ENCODE data around the gene COL27A1.
"Not testable (repeated sequence)": the region's sequence is repeated elsewhere in the genome, so short reads cannot be mapped to it uniquely, and the experiment has no call there.

The COL27A1 gene

DNA sequence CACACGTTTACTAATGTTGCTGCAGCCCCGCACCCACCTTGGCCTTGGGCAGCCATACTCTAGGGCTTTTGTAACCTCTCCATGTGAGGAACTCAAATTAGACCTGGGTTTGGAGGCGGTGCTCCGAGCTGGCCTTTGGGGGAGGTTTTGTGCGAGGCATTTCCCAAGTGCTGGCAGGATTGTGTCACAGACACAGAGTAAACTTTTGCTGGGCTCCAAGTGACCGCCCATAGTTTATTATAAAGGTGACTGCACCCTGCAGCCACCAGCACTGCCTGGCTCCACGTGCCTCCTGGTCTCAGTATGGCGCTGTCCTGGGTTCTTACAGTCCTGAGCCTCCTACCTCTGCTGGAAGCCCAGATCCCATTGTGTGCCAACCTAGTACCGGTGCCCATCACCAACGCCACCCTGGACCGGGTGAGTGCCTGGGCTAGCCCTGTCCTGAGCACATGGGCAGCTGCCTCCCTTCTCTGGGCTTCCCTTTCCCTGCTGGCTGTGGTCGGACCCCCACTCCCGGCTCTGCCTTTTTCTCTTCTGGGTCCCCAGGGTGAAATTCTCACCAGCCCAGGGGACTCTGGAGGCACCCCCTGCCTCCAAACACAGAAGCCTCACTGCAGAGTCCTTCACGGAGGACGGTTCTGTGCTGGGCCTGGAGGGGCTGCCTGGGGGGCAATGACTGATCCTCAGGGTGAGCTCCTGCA is 167.6 kb downstream of the COL27A1 start, which contains the start of gene ORM1:
TSS of gene ORM1 (plus strand) at position 268 of the 701 bp plus-strand sequence. CDS start at position 304, 36 bp downstream.
- H3K27me3 ChIP-seq (ENCODE audit: control insufficient read depth in 5 of 5, insufficient read depth in 4 of 5, low read length in 5 of 5); H3K9me3 ChIP-seq (ENCODE audit: control insufficient read depth in 5 of 5, low read length in 5 of 5); H3K9ac ChIP-seq (ENCODE audit: low read length in 5 of 5): not testable (repeated sequence)

DNA sequence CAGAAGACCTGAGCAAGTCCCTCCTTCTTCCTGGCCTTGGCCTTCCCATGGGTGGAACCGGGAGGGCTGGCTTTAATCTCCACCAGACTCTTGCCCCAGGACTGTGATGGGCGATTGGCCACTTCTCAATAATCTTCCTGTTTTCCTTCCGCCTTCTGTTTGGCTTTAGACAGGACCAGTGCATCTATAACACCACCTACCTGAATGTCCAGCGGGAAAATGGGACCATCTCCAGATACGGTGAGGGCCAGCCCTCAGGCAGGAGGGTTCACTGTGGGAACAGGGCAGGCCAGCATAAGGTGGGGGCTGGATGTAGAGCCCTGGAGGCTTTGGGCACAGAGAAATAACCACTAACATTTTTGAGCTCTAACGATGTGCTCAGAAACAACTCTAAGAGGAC is 168.5 kb downstream of the COL27A1 start:
- not testable (repeated sequence) for H3K4me1 ChIP-seq (ENCODE audit: control insufficient read depth in 5 of 5, insufficient read depth in 5 of 5, low read length in 5 of 5); H3K27me3 ChIP-seq (ENCODE audit: control insufficient read depth in 5 of 5, insufficient read depth in 4 of 5, low read length in 5 of 5); H3K9me3 ChIP-seq (ENCODE audit: control insufficient read depth in 5 of 5, low read length in 5 of 5); H3K36me3 ChIP-seq (ENCODE audit: control insufficient read depth in 5 of 5, insufficient read depth in 5 of 5, low read length in 5 of 5); H3K9ac ChIP-seq (ENCODE audit: low read length in 5 of 5); H3K4me3 ChIP-seq (ENCODE audit: low read depth in 1 of 5, low read length in 5 of 5); H3K27ac ChIP-seq (ENCODE audit: low read depth, low read length)

More for the DNA sequence above, 167.6 kb downstream of the COL27A1 start, which contains the start of gene ORM1:
- not testable (repeated sequence) for H3K27ac ChIP-seq (ENCODE audit: low read depth, low read length); H3K4me1 ChIP-seq (ENCODE audit: control insufficient read depth in 5 of 5, insufficient read depth in 5 of 5, low read length in 5 of 5); H3K4me3 ChIP-seq (ENCODE audit: low read depth in 1 of 5, low read length in 5 of 5); H3K36me3 ChIP-seq (ENCODE audit: control insufficient read depth in 5 of 5, insufficient read depth in 5 of 5, low read length in 5 of 5)

DNA sequence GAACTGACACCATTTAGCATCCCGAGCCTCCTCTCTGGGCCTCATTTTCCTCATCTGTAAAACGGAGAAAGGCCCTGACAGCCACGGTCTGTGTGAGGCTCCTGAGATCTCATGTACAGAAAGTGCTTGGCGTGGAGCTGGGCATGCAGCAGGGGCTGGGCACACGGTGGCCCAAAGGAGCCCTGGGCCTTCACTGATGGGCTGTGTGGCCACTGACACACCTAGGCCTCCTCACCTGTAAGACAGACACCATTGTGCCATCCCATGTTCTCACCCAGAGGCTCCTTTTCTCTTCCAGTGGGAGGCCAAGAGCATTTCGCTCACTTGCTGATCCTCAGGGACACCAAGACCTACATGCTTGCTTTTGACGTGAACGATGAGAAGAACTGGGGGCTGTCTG is 169.2 kb downstream of the COL27A1 start:
- peaks cover 0 to 2% (median 0%) of the 10 kb centered on the region in 5 donors for H3K4me1 ChIP-seq (ENCODE audit: control insufficient read depth in 5 of 5, insufficient read depth in 5 of 5, low read length in 5 of 5)
- H3K4me3 ChIP-seq (ENCODE audit: low read depth in 1 of 5, low read length in 5 of 5): no peak overlapping the region
- H3K9ac ChIP-seq (ENCODE audit: low read length in 5 of 5): no peak overlapping the region
- H3K36me3 ChIP-seq (ENCODE audit: control insufficient read depth in 5 of 5, insufficient read depth in 5 of 5, low read length in 5 of 5): no peaks in the 10 kb centered on the region
- no peaks in the 10 kb centered on the region for H3K9me3 ChIP-seq (ENCODE audit: control insufficient read depth in 5 of 5, low read length in 5 of 5)
- no peak overlapping the region for H3K27ac ChIP-seq (ENCODE audit: low read depth, low read length)
- H3K27me3 ChIP-seq (ENCODE audit: control insufficient read depth in 5 of 5, insufficient read depth in 4 of 5, low read length in 5 of 5): no peaks in the 10 kb centered on the region

DNA sequence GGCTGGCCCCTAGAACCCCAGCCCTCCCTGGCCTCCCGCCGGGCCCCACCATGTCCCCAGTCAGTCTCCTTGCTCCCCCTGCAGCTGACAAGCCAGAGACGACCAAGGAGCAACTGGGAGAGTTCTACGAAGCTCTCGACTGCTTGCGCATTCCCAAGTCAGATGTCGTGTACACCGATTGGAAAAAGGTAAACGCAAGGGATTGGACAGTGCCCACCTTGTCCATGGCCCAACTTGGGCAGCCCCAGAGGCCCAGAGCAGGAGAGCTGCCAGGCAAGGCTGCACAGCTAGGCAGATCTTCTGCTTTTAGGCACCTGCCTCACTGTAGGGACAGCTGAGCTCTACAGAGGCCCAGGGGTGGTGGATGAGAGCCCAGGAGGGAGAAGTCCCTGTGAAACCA is 169.6 kb downstream of the COL27A1 start:
- not testable (repeated sequence) for H3K27me3 ChIP-seq (ENCODE audit: control insufficient read depth in 5 of 5, insufficient read depth in 4 of 5, low read length in 5 of 5); H3K9me3 ChIP-seq (ENCODE audit: control insufficient read depth in 5 of 5, low read length in 5 of 5); H3K4me3 ChIP-seq (ENCODE audit: low read depth in 1 of 5, low read length in 5 of 5); H3K36me3 ChIP-seq (ENCODE audit: control insufficient read depth in 5 of 5, insufficient read depth in 5 of 5, low read length in 5 of 5); H3K27ac ChIP-seq (ENCODE audit: low read depth, low read length); H3K9ac ChIP-seq (ENCODE audit: low read length in 5 of 5); H3K4me1 ChIP-seq (ENCODE audit: control insufficient read depth in 5 of 5, insufficient read depth in 5 of 5, low read length in 5 of 5)

DNA sequence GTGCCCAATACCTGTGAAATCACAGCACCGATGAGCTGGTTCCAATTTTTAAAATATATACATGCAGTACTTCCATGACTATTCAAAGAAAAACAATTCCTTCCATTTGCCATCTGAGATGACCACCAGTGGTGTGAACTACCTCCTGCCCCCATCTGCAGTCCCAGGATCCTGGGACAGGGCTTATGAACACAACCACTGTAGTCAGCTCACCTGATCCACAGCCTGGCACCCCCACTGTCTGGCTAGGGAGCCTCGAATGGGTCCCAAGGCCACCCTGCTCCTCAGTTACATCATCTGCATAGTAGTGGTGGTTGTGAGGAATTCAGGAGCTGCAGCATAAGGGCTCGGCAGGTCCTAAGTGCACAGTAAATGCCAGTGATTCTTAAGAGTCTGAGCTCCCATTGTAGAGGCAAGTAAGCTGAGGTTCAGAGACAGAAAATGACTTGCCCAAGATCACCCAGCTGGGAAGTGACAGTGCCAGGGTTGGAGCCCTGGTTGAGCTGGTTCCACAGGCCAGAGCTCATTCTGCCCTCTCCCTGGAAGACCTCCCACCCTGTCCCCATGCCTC is 170.4 kb downstream of the COL27A1 start:
- H3K9ac ChIP-seq (ENCODE audit: low read length in 5 of 5): not testable (repeated sequence)

DNA sequence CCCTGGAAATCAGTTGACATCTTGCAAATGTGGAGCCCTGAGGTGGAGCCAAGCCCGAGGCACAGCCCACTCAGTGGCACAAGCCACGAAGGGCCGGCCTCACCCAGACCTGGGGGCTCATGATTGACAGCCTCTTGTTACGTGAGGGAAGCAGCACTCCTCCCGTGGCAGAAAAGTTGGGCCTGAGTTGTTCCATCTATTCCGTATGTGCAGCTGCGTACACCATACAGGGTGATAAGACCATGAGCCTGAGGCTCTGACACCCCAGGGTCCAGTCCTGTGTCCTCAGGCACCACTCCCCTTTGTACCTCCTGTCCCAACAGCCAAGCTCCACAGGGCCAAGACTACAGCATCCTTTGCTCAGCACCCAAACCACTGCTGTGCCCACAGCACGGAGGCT is 172.4 kb downstream of the COL27A1 start:
- Histone ChIP-seq H3K27me3 (ENCODE audit: control insufficient read depth in 5 of 5, insufficient read depth in 4 of 5, low read length in 5 of 5) (no peaks in the 10 kb centered on the region), H3K4me3 (ENCODE audit: low read depth in 1 of 5, low read length in 5 of 5) (no peak overlapping the region), H3K4me1 (ENCODE audit: control insufficient read depth in 5 of 5, insufficient read depth in 5 of 5, low read length in 5 of 5) (peaks cover 0 to 2% (median 0%) of the 10 kb centered on the region in 5 donors), H3K36me3 (ENCODE audit: control insufficient read depth in 5 of 5, insufficient read depth in 5 of 5, low read length in 5 of 5) (no peaks in the 10 kb centered on the region), H3K9me3 (ENCODE audit: control insufficient read depth in 5 of 5, low read length in 5 of 5) (no peaks in the 10 kb centered on the region), H3K27ac (ENCODE audit: low read depth, low read length) (no peak overlapping the region), H3K9ac (ENCODE audit: low read length in 5 of 5) (no peak overlapping the region)

More for the DNA sequence above, 170.4 kb downstream of the COL27A1 start:
- not testable (repeated sequence) for H3K4me1 ChIP-seq (ENCODE audit: control insufficient read depth in 5 of 5, insufficient read depth in 5 of 5, low read length in 5 of 5); H3K9me3 ChIP-seq (ENCODE audit: control insufficient read depth in 5 of 5, low read length in 5 of 5); H3K36me3 ChIP-seq (ENCODE audit: control insufficient read depth in 5 of 5, insufficient read depth in 5 of 5, low read length in 5 of 5); H3K4me3 ChIP-seq (ENCODE audit: low read depth in 1 of 5, low read length in 5 of 5); H3K27ac ChIP-seq (ENCODE audit: low read depth, low read length); H3K27me3 ChIP-seq (ENCODE audit: control insufficient read depth in 5 of 5, insufficient read depth in 4 of 5, low read length in 5 of 5)

DNA sequence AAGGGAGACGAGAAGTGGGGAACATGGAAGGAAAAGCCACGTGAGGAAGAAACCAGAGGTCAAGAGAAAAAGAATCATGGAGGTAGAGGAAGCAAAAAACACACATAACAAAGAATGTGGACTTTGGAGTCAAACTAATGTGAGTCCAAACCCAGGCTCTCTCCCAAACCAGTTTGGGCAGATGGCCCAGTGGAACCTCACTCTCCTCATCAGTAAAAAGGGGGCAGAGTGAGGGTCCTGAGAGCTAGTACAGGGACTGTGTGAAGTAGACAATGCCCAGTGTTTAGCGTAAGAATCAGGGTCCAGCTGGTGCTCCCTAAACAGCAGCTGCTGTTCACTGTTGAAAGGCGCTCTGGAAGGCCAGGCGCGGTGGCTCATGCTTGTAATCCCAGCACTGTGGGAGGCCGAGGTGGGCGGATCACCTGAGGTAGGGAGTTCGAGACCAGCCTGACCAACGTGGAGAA is 173.1 kb downstream of the COL27A1 start:
- not testable (repeated sequence) for H3K36me3 ChIP-seq (ENCODE audit: control insufficient read depth in 5 of 5, insufficient read depth in 5 of 5, low read length in 5 of 5); H3K27ac ChIP-seq (ENCODE audit: low read depth, low read length); H3K9ac ChIP-seq (ENCODE audit: low read length in 5 of 5); H3K4me1 ChIP-seq (ENCODE audit: control insufficient read depth in 5 of 5, insufficient read depth in 5 of 5, low read length in 5 of 5); H3K27me3 ChIP-seq (ENCODE audit: control insufficient read depth in 5 of 5, insufficient read depth in 4 of 5, low read length in 5 of 5); H3K4me3 ChIP-seq (ENCODE audit: low read depth in 1 of 5, low read length in 5 of 5); H3K9me3 ChIP-seq (ENCODE audit: control insufficient read depth in 5 of 5, low read length in 5 of 5)

DNA sequence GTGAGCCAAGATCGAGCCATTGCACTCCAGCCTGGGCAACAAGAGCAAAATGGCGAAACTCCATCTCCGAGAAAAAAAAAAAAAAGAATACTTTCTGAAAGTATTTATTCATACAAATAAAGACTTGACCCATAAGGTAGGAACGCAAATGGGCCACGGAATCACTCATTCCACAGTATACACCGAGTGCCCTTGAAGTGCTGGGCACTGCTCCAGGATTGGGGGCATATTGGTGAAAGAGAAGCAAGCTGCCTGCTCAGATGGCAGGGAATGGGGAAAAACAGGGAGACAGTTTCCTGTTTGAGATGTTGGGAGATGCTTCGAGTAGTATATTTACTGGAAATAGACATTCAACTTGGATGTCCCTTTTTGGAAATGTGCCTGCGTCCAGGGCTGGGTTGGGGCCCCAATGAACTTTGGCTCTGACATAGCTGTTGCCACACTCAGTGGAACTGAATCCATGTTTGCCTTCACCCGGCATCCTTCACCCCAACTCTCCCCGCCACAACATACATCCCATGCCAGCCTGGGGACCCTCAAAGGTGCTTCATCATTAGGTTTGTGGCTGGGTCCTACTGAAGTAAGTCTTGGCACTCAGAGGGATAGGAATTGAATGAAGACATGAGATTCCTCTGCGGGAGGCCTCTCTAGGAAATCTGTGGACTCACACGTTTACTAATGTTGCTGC is 173.7 kb downstream of the COL27A1 start:
- not testable (repeated sequence) for H3K9me3 ChIP-seq (ENCODE audit: control insufficient read depth in 5 of 5, low read length in 5 of 5); H3K27ac ChIP-seq (ENCODE audit: low read depth, low read length); H3K27me3 ChIP-seq (ENCODE audit: control insufficient read depth in 5 of 5, insufficient read depth in 4 of 5, low read length in 5 of 5); H3K4me3 ChIP-seq (ENCODE audit: low read depth in 1 of 5, low read length in 5 of 5); H3K4me1 ChIP-seq (ENCODE audit: control insufficient read depth in 5 of 5, insufficient read depth in 5 of 5, low read length in 5 of 5); H3K9ac ChIP-seq (ENCODE audit: low read length in 5 of 5); H3K36me3 ChIP-seq (ENCODE audit: control insufficient read depth in 5 of 5, insufficient read depth in 5 of 5, low read length in 5 of 5)

DNA sequence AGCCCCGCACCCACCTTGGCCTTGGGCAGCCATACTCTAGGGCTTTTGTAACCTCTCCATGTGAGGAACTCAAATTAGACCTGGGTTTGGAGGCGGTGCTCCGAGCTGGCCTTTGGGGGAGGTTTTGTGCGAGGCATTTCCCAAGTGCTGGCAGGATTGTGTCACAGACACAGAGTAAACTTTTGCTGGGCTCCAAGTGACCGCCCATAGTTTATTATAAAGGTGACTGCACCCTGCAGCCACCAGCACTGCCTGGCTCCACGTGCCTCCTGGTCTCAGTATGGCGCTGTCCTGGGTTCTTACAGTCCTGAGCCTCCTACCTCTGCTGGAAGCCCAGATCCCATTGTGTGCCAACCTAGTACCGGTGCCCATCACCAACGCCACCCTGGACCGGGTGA is 174.3 kb downstream of the COL27A1 start, which contains the start of gene ORM2:
TSS of gene ORM2 (plus strand) at position 245 of the 398 bp plus-strand sequence. CDS start at position 281, 36 bp downstream.
- not testable (repeated sequence) for H3K9me3 ChIP-seq (ENCODE audit: control insufficient read depth in 5 of 5, low read length in 5 of 5); H3K27me3 ChIP-seq (ENCODE audit: control insufficient read depth in 5 of 5, insufficient read depth in 4 of 5, low read length in 5 of 5); H3K36me3 ChIP-seq (ENCODE audit: control insufficient read depth in 5 of 5, insufficient read depth in 5 of 5, low read length in 5 of 5); H3K4me3 ChIP-seq (ENCODE audit: low read depth in 1 of 5, low read length in 5 of 5); H3K4me1 ChIP-seq (ENCODE audit: control insufficient read depth in 5 of 5, insufficient read depth in 5 of 5, low read length in 5 of 5); H3K9ac ChIP-seq (ENCODE audit: low read length in 5 of 5); H3K27ac ChIP-seq (ENCODE audit: low read depth, low read length)

DNA sequence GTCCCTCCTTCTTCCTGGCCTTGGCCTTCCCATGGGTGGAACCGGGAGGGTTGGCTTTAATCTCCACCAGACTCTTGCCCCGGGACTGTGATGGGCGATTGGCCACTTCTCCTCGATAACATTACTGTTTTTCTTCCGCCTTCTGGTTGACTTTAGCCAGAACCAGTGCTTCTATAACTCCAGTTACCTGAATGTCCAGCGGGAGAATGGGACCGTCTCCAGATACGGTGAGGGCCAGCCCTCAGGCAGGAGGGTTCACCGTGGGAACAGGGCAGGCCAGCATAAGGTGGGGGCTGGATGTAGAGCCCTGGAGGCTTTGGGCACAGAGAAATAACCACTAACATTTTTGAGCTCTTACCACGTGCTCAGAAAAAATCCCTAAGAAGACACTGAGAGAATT is 175.3 kb downstream of the COL27A1 start:
- H3K9me3 ChIP-seq (ENCODE audit: control insufficient read depth in 5 of 5, low read length in 5 of 5): no peaks in the 10 kb centered on the region
- peaks cover 0 to 11% (median 8%) of the 10 kb centered on the region in 5 donors for H3K36me3 ChIP-seq (ENCODE audit: control insufficient read depth in 5 of 5, insufficient read depth in 5 of 5, low read length in 5 of 5)
- H3K9ac ChIP-seq (ENCODE audit: low read length in 5 of 5): no peak overlapping the region
- H3K27me3 ChIP-seq (ENCODE audit: control insufficient read depth in 5 of 5, insufficient read depth in 4 of 5, low read length in 5 of 5): no peaks in the 10 kb centered on the region
- H3K4me1 ChIP-seq (ENCODE audit: control insufficient read depth in 5 of 5, insufficient read depth in 5 of 5, low read length in 5 of 5): peaks cover 0 to 2% (median 0%) of the 10 kb centered on the region in 5 donors
- no peak overlapping the region for H3K27ac ChIP-seq (ENCODE audit: low read depth, low read length)
- no peak overlapping the region for H3K4me3 ChIP-seq (ENCODE audit: low read depth in 1 of 5, low read length in 5 of 5)
